Uterus (tissue), 4 donors: ENCODE measurements around the gene RITA1. TPM values are rescaled to one million over a fixed set of nuclear protein-coding genes. Genes with fewer than 3 reads are reported as not detected.

Experiments used
- DNase-seq, 2 donors: peaks; one replicate each; pipeline ENCODE4 v3.0.0-alpha.2; 2019 to 2020
- H3K27ac ChIP-seq, 2 donors: fragments of 200-600 bp; sonication (generic); 1 replicate in 1 of 2; 2 replicates in 1 of 2; pipeline ENCODE4 v1.5.1; 2016 to 2018
- H3K27me3 ChIP-seq, 2 donors: fragments of 200-600 bp; sonication (generic); one replicate each; pipeline ENCODE4 v1.5.1; 2018 to 2019; ENCODE audit warnings: control low read depth in 1 of 2
- H3K36me3 ChIP-seq, 2 donors: fragments of 200-600 bp; sonication (generic); one replicate each; pipeline ENCODE4 v1.5.1; 2019; ENCODE audit warnings: control low read depth in 1 of 2
- H3K4me1 ChIP-seq, 2 donors: fragments of 200-600 bp; sonication (generic); one replicate each; pipeline ENCODE4 v1.5.1; 2018 to 2019; ENCODE audit warnings: control low read depth in 1 of 2
- H3K4me3 ChIP-seq, 2 donors: fragments of 200-600 bp; sonication (generic); 1 replicate in 1 of 2; 2 replicates in 1 of 2; pipeline ENCODE4 v1.5.1; 2018 to 2019; ENCODE audit warnings: mild to moderate bottlenecking in 1 of 2
- H3K9me3 ChIP-seq, 2 donors: fragments of 200-600 bp; sonication (generic); one replicate each; pipeline ENCODE4 v1.5.1; 2019; ENCODE audit warnings: control low read depth in 1 of 2
- POLR2A ChIP-seq, 2 donors: fragments of 450-650 bp; IDR thresholded peaks; one replicate each; pipeline ENCODE4 v1.6.1; 2016; ENCODE audit warnings: antibody characterized with exemption in 2 of 2, mild to moderate bottlenecking in 1 of 2, moderate library complexity in 1 of 2
- intact Hi-C: fragments of 100-400 bp; cut with DNase I; formaldehyde crosslinking; loops from one replicate; pipeline ENCODE4 v1.15.1; 2023; ENCODE audit warnings: low total_unique reads
- total RNA-seq, 4 donors: library from RNA; depleted of rRNA in 3 of 4; stranded (reverse); fragments of >200 nt in 3 of 4; gene quantifications; one replicate each; pipeline versions ENCODE4 v1.1.0 to v1.2.4, GENCODE V29; 2014 to 2023
- TF ChIP-seq, protein P1 (sequence below), 4 experiments: fragments of 200-600 bp in 2 of 4; fragments of 450-650 bp in 2 of 4; sonication (generic) in 2 of 4; IDR thresholded peaks; one replicate each; pipeline ENCODE4 v1.5.1; 2016 to 2019; ENCODE audit warnings: antibody characterized with exemption in 4 of 4, mild to moderate bottlenecking in 2 of 4, moderate library complexity in 1 of 4
- donor health status: DM: yes; HTN: yes; CAD: no.

The RITA1 gene
- total RNA-seq, 4 donors from 2014 or later = 5.0 to 19.0 (median 11.0) TPM

GRCh38 chr12:113198296-113198695, 12.8 kb downstream of the RITA1 start:
- intact Hi-C loops = no loop called here
- no peaks in the 10 kb centered on the region for H3K36me3 ChIP-seq
- no peaks in the 10 kb centered on the region for H3K9me3 ChIP-seq
- H3K4me3 ChIP-seq = no peak overlapping the region
- H3K27me3 ChIP-seq = no peaks in the 10 kb centered on the region
- H3K4me1 ChIP-seq = peaks cover 0 to 6% of the 10 kb centered on the region in 2 donors
- no peak for DNase-seq
- H3K27ac ChIP-seq = no peak overlapping the region
- TF ChIP-seq, protein P1, sequence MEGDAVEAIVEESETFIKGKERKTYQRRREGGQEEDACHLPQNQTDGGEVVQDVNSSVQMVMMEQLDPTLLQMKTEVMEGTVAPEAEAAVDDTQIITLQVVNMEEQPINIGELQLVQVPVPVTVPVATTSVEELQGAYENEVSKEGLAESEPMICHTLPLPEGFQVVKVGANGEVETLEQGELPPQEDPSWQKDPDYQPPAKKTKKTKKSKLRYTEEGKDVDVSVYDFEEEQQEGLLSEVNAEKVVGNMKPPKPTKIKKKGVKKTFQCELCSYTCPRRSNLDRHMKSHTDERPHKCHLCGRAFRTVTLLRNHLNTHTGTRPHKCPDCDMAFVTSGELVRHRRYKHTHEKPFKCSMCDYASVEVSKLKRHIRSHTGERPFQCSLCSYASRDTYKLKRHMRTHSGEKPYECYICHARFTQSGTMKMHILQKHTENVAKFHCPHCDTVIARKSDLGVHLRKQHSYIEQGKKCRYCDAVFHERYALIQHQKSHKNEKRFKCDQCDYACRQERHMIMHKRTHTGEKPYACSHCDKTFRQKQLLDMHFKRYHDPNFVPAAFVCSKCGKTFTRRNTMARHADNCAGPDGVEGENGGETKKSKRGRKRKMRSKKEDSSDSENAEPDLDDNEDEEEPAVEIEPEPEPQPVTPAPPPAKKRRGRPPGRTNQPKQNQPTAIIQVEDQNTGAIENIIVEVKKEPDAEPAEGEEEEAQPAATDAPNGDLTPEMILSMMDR (IDR thresholded peaks at IDR 0.05) = no peak
- no peak for TF ChIP-seq POLR2A (IDR thresholded peaks at IDR 0.05)

GRCh38 chr12:113200021-113200797, 14.7 kb downstream of the RITA1 start:
- Histone ChIP-seq H3K9me3 (no peaks in the 10 kb centered on the region), H3K27me3 (no peaks in the 10 kb centered on the region), H3K36me3 (no peaks in the 10 kb centered on the region), H3K4me1 (no peaks in the 10 kb centered on the region), H3K4me3 (no peak overlapping the region), H3K27ac (no peak overlapping the region)
- intact Hi-C loops = no loop called here
- no peak for DNase-seq
- TF ChIP-seq, protein P1 (IDR thresholded peaks at IDR 0.05) = no peak
- no peak for TF ChIP-seq POLR2A (IDR thresholded peaks at IDR 0.05)

DNA sequence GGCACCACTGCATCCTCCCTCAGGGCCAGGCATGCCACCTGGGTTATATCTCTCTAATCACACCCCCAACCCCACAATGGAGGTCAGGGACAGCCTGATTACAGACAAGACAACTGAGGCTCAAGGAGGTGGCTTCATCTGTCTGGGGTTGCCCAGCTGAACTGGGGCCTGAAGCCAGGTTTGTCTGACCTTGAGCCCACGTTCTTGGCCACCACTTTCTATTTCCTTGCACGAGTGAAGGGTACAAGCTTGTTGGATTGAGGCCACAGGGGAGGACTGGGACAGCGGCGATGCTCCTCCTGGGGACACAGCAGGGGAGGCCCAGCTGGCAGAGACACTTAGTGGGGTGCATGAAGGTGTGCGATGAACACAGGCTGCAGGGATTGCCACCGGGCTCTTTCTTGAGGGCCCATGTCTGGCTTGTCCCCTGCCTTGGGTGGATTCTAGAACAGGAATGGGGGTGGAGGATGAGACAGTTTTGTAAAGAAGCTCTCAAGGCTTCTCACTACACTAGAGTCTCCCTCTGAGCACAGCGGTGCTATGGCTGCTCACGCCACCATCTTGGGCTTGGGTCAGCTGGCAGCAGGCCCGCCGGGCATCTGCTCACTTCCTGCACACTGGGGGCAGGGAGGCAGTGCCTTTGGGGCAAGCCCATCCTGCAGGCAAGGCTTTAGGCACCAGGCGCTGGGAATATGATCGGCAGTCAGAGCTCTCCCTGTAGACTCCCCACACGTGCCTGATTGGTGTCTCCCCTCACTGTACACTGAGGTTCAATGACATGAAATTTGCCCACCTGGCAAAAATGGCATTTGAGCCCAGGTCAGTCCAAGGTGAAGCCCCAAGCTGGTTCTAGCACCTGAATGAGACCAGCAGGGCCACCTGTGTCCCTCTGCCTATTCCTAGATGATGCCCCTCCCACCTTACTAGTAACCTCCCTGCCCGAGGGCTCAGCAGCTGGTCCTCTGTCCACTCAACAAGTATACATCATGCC, 16.0 kb downstream of the RITA1 start:
- Histone ChIP-seq H3K27ac (no peak overlapping the region), H3K36me3 (no peaks in the 10 kb centered on the region), H3K4me1 (no peaks in the 10 kb centered on the region), H3K9me3 (no peaks in the 10 kb centered on the region), H3K27me3 (no peaks in the 10 kb centered on the region), H3K4me3 (no peak overlapping the region)
- intact Hi-C loops = no loop called here
- no peak for DNase-seq
- TF ChIP-seq, protein P1 (IDR thresholded peaks at IDR 0.05) = no peak
- TF ChIP-seq POLR2A (IDR thresholded peaks at IDR 0.05) = no peak

GRCh38 chr12:113202300-113203075, 17.0 kb downstream of the RITA1 start:
- Histone ChIP-seq H3K27me3 (no peaks in the 10 kb centered on the region), H3K4me1 (no peaks in the 10 kb centered on the region), H3K4me3 (no peak overlapping the region), H3K9me3 (no peaks in the 10 kb centered on the region), H3K27ac (no peak overlapping the region), H3K36me3 (no peaks in the 10 kb centered on the region)
- DNase-seq = no peak
- TF ChIP-seq, protein P1 (IDR thresholded peaks at IDR 0.05) = no peak
- TF ChIP-seq POLR2A (IDR thresholded peaks at IDR 0.05) = no peak
- intact Hi-C loops = no loop called here
